HEK293 (cell line): ENCODE measurements around the gene LVRN.

Experiments
- KLF1 ChIP-seq: fragments of 450-650 bp; formaldehyde crosslinking; IDR thresholded peaks from 2 replicates; pipeline ENCODE4 v1.5.1; 2016; ENCODE audit warnings: missing biosample characterization, missing genetic modification characterization
- KLF16 ChIP-seq: fragments of 450-650 bp; formaldehyde crosslinking; IDR thresholded peaks from 2 replicates; pipeline ENCODE4 v1.5.1; 2017; ENCODE audit warnings: missing biosample characterization, missing genetic modification characterization
- KLF9 ChIP-seq: fragments of 450-650 bp; formaldehyde crosslinking; IDR thresholded peaks from 2 replicates; pipeline ENCODE4 v1.5.1; 2016; ENCODE audit warnings: missing biosample characterization, missing genetic modification characterization, low read depth
- ZNF157 ChIP-seq: fragments of 450-650 bp; formaldehyde crosslinking; IDR thresholded peaks from 2 replicates; pipeline ENCODE4 v1.5.1; 2016; ENCODE audit warnings: missing biosample characterization, missing genetic modification characterization
- ZNF174 ChIP-seq: fragments of 450-650 bp; formaldehyde crosslinking; IDR thresholded peaks from 2 replicates; pipeline ENCODE4 v1.5.0; 2017; ENCODE audit warnings: missing biosample characterization, mild to moderate bottlenecking, missing genetic modification characterization
- ZNF501 ChIP-seq: fragments of 450-650 bp; formaldehyde crosslinking; IDR thresholded peaks from 2 replicates; pipeline ENCODE4 v1.5.1; 2016; ENCODE audit warnings: missing biosample characterization, missing genetic modification characterization
- ZNF521 ChIP-seq: fragments of 450-650 bp; formaldehyde crosslinking; IDR thresholded peaks from 2 replicates; pipeline ENCODE4 v1.5.1; 2017; ENCODE audit warnings: missing biosample characterization, mild to moderate bottlenecking, missing genetic modification characterization
- ZNF747 ChIP-seq: fragments of 450-650 bp; formaldehyde crosslinking; IDR thresholded peaks from 2 replicates; pipeline ENCODE4 v1.5.1; 2016; ENCODE audit warnings: missing biosample characterization, missing genetic modification characterization
- TF ChIP-seq, protein P1 (sequence below): fragments of 450-650 bp; formaldehyde crosslinking; IDR thresholded peaks from 2 replicates; pipeline ENCODE4 v1.5.1; 2016; ENCODE audit warnings: missing biosample characterization, missing genetic modification characterization

DNA sequence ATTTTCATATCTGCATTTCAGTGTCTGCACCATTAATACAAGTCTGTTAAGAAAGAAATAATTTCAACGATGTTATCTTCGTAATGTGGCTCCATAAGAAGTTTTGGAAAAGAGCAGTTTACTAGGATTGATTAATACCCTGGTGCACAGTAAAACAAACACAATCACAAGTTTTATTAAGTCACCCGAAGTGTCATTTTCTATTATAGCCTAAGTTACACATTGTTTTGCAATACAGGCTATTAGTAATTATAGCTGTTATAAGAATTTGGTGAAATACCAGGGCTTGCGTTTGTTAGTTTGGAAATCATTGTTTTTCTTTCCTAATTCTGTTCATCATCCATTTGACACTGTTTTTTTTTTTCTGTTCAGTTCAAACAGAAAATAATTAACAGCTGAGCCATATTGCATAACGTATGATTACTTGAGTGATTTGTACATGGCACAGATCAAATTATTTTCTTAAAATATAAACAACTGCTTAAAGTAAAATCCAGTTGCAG lies 30.6 kb downstream of the LVRN start:
- TF ChIP-seq KLF1 (no peak), KLF16 (no peak), ZNF747 (tag by site-specific recombination) (no peak), ZNF174 (tag by site-specific recombination) (no peak), ZNF157 (no peak), ZNF501 (tag by site-specific recombination) (no peak), KLF9 (tag by site-specific recombination) (no peak), ZNF521 (tag by site-specific recombination) (no peak)
- TF ChIP-seq, protein P1, sequence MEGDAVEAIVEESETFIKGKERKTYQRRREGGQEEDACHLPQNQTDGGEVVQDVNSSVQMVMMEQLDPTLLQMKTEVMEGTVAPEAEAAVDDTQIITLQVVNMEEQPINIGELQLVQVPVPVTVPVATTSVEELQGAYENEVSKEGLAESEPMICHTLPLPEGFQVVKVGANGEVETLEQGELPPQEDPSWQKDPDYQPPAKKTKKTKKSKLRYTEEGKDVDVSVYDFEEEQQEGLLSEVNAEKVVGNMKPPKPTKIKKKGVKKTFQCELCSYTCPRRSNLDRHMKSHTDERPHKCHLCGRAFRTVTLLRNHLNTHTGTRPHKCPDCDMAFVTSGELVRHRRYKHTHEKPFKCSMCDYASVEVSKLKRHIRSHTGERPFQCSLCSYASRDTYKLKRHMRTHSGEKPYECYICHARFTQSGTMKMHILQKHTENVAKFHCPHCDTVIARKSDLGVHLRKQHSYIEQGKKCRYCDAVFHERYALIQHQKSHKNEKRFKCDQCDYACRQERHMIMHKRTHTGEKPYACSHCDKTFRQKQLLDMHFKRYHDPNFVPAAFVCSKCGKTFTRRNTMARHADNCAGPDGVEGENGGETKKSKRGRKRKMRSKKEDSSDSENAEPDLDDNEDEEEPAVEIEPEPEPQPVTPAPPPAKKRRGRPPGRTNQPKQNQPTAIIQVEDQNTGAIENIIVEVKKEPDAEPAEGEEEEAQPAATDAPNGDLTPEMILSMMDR (tag by site-specific recombination), result no peak
